ENCODE data around the gene BCL6. TPM values are rescaled to one million over a fixed set of nuclear protein-coding genes. Genes with fewer than 3 reads are reported as not detected.

Gene BCL6
- total and polyA plus RNA-seq, 2 experiments from 2014 or later = 2.6 to 5.9 TPM

DNA sequence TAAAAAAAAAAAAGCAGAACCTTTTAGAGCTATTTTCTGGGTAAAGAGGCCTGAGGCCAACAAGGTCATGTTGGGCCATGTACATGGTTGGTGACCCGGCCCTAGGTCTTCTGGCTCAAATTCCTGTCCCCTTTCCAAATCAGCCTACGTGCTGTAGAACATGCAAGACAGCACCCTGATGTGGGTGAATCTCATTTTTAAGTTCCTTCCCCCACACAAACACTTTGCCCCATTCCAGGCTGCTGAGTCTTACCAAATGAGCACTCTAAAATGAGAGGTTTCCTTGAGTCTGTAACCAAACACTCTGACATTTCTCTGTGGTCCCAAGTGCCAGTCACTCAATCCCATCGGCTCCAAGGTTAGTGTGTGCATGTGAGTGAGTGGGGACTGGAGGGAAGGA is 9.4 kb downstream of the BCL6 start (continued):
- TF ChIP-seq, protein P1, sequence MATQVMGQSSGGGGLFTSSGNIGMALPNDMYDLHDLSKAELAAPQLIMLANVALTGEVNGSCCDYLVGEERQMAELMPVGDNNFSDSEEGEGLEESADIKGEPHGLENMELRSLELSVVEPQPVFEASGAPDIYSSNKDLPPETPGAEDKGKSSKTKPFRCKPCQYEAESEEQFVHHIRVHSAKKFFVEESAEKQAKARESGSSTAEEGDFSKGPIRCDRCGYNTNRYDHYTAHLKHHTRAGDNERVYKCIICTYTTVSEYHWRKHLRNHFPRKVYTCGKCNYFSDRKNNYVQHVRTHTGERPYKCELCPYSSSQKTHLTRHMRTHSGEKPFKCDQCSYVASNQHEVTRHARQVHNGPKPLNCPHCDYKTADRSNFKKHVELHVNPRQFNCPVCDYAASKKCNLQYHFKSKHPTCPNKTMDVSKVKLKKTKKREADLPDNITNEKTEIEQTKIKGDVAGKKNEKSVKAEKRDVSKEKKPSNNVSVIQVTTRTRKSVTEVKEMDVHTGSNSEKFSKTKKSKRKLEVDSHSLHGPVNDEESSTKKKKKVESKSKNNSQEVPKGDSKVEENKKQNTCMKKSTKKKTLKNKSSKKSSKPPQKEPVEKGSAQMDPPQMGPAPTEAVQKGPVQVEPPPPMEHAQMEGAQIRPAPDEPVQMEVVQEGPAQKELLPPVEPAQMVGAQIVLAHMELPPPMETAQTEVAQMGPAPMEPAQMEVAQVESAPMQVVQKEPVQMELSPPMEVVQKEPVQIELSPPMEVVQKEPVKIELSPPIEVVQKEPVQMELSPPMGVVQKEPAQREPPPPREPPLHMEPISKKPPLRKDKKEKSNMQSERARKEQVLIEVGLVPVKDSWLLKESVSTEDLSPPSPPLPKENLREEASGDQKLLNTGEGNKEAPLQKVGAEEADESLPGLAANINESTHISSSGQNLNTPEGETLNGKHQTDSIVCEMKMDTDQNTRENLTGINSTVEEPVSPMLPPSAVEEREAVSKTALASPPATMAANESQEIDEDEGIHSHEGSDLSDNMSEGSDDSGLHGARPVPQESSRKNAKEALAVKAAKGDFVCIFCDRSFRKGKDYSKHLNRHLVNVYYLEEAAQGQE (IDR thresholded peaks at IDR 0.05; ENCODE audit: unreplicated experiment) = no peak
- no peak for TF ChIP-seq ZNF114 (CRISPR knock-in tag; IDR thresholded peaks at IDR 0.05)
- no peak for TF ChIP-seq STAT1 (IDR thresholded peaks at IDR 0.05; ENCODE audit: unreplicated experiment)
- TF ChIP-seq NANOG (IDR thresholded peaks at IDR 0.05; ENCODE audit: borderline replicate concordance) = no peak
- no peak for TF ChIP-seq ZNF331 (CRISPR knock-in tag; IDR thresholded peaks at IDR 0.05; ENCODE audit: low read depth)
- TF ChIP-seq, protein P2, sequence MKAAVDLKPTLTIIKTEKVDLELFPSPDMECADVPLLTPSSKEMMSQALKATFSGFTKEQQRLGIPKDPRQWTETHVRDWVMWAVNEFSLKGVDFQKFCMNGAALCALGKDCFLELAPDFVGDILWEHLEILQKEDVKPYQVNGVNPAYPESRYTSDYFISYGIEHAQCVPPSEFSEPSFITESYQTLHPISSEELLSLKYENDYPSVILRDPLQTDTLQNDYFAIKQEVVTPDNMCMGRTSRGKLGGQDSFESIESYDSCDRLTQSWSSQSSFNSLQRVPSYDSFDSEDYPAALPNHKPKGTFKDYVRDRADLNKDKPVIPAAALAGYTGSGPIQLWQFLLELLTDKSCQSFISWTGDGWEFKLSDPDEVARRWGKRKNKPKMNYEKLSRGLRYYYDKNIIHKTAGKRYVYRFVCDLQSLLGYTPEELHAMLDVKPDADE (IDR thresholded peaks at IDR 0.05) = no peak
- TF ChIP-seq CREB1 (CRISPR knock-in tag; IDR thresholded peaks at IDR 0.05; ENCODE audit: low read depth) = no peak
- no peak for TF ChIP-seq JUNB (IDR thresholded peaks at IDR 0.05; ENCODE audit: unreplicated experiment)

DNA sequence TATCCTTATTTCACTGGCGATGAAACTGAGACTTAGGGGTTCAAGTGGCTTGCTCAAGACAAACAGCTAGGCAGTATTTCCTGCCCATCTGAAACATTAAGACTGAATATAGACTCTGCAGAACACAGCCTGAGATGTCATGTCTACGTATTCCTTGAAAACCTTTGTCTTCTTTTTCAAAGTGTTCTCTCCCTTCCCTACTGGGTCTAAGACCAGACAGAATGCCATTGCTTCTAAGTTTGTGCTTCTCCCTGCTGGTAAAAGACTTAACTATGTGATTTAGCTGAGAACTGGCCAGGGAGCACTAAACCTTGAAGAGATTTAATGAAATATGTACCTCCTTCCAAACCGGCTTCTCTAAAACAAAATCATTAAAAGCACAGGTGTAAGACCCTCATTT is 9.9 kb downstream of the BCL6 start:
- Mint-ChIP-seq H3K4me1 (peaks cover 24% of the 10 kb centered on the region), H3K36me3 (ENCODE audit: low read depth) (peaks cover 5% of the 10 kb centered on the region; the same call in 1 of the 3 replicates), H3K4me3 (no peak overlapping the region; the same call in 2 of the 3 replicates), H3K27me3 (ENCODE audit: insufficient read depth, low read depth, poor library complexity) (peaks cover 20% of the 10 kb centered on the region), H3K27ac (no peak overlapping the region), H3K9me3 (no peaks in the 10 kb centered on the region)
- Histone ChIP-seq H2AFZ (no peak overlapping the region), H3K79me2 (replicated peaks; ENCODE audit: insufficient read depth) (no peaks in the 10 kb centered on the region), H3K27ac (ENCODE audit: low read depth) (no peak overlapping the region), H3K36me3 (ENCODE audit: insufficient read depth) (no peaks in the 10 kb centered on the region), H3K27me3 (ENCODE audit: insufficient read depth) (peaks cover 30% of the 10 kb centered on the region), H3K4me3 (no peak overlapping the region), H3K4me2 (peak overlapping the region; percentile 87; the same call in 1 of the 2 replicates), H3K4me1 (ENCODE audit: insufficient read depth) (peaks cover 18% of the 10 kb centered on the region), H3F3A (replicated peaks; ENCODE audit: low read depth) (no peaks in the 10 kb centered on the region; the same call in 1 of the 2 replicates), H4K20me1 (replicated peaks; ENCODE audit: insufficient read depth) (no peaks in the 10 kb centered on the region), H3K9me2 (ENCODE audit: insufficient read depth) (no peaks in the 10 kb centered on the region)
- no peak for ATAC-seq
- DNase-seq (ENCODE audit: low spot score) = no peak
- TF ChIP-seq STAT1 (IDR thresholded peaks at IDR 0.05; ENCODE audit: unreplicated experiment) (no peak), CREB1 (CRISPR knock-in tag; IDR thresholded peaks at IDR 0.05; ENCODE audit: low read depth) (no peak), NANOG (IDR thresholded peaks at IDR 0.05; ENCODE audit: borderline replicate concordance) (no peak), EZH2 (IDR thresholded peaks at IDR 0.05; ENCODE audit: low read depth, unreplicated experiment) (no peak), EZH2phosphoT487 (IDR thresholded peaks at IDR 0.05; ENCODE audit: unreplicated experiment) (no peak), ZNF331 (CRISPR knock-in tag; IDR thresholded peaks at IDR 0.05; ENCODE audit: low read depth) (no peak)
- TF ChIP-seq, protein P3, sequence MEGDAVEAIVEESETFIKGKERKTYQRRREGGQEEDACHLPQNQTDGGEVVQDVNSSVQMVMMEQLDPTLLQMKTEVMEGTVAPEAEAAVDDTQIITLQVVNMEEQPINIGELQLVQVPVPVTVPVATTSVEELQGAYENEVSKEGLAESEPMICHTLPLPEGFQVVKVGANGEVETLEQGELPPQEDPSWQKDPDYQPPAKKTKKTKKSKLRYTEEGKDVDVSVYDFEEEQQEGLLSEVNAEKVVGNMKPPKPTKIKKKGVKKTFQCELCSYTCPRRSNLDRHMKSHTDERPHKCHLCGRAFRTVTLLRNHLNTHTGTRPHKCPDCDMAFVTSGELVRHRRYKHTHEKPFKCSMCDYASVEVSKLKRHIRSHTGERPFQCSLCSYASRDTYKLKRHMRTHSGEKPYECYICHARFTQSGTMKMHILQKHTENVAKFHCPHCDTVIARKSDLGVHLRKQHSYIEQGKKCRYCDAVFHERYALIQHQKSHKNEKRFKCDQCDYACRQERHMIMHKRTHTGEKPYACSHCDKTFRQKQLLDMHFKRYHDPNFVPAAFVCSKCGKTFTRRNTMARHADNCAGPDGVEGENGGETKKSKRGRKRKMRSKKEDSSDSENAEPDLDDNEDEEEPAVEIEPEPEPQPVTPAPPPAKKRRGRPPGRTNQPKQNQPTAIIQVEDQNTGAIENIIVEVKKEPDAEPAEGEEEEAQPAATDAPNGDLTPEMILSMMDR (conservative IDR thresholded peaks at IDR 0.05; ENCODE audit: low read depth in 2 of 2) = no peak
- TF ChIP-seq, protein P4, sequence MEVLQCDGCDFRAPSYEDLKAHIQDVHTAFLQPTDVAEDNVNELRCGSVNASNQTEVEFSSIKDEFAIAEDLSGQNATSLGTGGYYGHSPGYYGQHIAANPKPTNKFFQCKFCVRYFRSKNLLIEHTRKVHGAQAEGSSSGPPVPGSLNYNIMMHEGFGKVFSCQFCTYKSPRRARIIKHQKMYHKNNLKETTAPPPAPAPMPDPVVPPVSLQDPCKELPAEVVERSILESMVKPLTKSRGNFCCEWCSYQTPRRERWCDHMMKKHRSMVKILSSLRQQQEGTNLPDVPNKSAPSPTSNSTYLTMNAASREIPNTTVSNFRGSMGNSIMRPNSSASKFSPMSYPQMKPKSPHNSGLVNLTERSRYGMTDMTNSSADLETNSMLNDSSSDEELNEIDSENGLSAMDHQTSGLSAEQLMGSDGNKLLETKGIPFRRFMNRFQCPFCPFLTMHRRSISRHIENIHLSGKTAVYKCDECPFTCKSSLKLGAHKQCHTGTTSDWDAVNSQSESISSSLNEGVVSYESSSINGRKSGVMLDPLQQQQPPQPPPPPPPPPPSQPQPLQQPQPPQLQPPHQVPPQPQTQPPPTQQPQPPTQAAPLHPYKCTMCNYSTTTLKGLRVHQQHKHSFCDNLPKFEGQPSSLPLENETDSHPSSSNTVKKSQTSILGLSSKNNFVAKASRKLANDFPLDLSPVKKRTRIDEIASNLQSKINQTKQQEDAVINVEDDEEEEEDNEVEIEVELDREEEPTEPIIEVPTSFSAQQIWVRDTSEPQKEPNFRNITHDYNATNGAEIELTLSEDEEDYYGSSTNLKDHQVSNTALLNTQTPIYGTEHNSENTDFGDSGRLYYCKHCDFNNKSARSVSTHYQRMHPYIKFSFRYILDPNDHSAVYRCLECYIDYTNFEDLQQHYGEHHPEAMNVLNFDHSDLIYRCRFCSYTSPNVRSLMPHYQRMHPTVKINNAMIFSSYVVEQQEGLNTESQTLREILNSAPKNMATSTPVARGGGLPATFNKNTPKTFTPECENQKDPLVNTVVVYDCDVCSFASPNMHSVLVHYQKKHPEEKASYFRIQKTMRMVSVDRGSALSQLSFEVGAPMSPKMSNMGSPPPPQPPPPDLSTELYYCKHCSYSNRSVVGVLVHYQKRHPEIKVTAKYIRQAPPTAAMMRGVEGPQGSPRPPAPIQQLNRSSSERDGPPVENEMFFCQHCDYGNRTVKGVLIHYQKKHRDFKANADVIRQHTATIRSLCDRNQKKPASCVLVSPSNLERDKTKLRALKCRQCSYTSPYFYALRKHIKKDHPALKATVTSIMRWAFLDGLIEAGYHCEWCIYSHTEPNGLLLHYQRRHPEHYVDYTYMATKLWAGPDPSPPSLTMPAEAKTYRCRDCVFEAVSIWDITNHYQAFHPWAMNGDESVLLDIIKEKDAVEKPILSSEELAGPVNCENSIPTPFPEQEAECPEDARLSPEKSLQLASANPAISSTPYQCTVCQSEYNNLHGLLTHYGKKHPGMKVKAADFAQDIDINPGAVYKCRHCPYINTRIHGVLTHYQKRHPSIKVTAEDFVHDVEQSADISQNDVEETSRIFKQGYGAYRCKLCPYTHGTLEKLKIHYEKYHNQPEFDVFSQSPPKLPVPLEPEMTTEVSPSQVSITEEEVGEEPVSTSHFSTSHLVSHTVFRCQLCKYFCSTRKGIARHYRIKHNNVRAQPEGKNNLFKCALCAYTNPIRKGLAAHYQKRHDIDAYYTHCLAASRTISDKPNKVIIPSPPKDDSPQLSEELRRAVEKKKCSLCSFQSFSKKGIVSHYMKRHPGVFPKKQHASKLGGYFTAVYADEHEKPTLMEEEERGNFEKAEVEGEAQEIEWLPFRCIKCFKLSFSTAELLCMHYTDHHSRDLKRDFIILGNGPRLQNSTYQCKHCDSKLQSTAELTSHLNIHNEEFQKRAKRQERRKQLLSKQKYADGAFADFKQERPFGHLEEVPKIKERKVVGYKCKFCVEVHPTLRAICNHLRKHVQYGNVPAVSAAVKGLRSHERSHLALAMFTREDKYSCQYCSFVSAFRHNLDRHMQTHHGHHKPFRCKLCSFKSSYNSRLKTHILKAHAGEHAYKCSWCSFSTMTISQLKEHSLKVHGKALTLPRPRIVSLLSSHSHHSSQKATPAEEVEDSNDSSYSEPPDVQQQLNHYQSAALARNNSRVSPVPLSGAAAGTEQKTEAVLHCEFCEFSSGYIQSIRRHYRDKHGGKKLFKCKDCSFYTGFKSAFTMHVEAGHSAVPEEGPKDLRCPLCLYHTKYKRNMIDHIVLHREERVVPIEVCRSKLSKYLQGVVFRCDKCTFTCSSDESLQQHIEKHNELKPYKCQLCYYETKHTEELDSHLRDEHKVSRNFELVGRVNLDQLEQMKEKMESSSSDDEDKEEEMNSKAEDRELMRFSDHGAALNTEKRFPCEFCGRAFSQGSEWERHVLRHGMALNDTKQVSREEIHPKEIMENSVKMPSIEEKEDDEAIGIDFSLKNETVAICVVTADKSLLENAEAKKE (CRISPR knock-in tag; IDR thresholded peaks at IDR 0.05) = no peak
